Activated CD4-positive, CD25-positive, alpha-beta regulatory T cell treated with anti-CD3 and anti-CD28 coated beads, Interleukin-2, amount 50 U/mL, for 72 hours (primary cell): ENCODE data around the gene CDK7.
"Not testable (repeated sequence)": the region's sequence is repeated elsewhere in the genome, so short reads cannot be mapped to it uniquely, and the experiment has no call there.

Experiments
- DNase-seq: peaks from one replicate; pipeline ENCODE4 v3.0.0; 2021

CDK7 gene

GRCh38 chr5:69237877-69238276 is 3.2 kb downstream of the CDK7 start:
- DNase-seq, result no peak

DNA sequence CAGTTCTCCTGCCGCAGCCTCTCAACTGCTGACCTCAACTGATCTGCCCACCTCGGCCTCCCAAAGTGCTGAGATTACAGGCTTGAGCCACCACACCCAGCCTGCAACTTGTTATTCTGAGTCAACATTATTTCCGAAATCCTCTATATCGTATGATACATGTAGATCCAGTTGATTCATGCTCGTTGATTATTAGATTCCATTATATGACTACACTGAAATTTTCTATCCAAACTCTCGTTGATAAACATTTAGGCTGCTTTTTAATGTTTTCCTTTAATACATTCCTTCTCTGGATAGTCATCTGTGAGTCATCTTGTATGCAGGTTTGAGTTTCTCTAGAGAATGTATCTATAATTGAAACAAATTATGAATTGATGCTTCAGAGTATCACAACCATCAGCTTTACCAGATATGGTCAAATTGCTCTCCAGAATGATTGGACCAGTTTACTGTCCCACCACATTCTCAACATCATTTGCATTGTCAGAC is 4.1 kb downstream of the CDK7 start:
- no peak for DNase-seq

DNA sequence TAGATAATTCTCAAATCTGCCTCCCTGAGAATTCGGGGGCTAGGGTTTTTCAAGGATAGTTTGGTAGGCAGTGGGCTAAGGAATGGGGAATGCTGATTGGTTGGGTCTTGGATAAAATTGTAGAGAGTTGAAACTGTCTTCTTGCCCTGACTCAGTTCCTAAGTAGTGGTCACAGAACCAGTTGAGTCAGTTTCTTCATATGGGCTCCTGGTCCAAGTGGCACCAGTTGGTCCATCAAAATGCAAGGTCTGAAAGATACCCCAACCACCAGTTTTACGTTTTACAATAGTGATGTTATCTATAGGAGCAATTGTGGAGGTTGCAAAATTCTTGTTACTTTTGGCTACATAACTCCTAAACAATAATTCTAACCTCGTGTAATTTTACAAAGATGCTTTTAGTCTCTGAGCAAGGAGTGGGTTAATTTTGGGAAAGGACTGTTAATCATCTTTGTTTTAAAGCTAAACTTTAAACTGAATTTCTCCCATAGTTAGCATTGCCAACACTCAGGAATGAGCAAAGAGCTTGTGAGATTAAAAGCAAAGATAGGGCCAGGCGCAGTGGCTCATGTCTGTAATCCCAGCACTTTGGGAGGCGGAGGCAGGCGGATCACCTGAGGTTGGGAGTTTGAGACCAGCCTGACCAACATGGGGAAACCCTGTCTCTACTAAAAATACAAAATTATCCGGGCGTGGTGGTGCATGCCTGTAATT is 7.7 kb downstream of the CDK7 start:
- no peak for DNase-seq

DNA sequence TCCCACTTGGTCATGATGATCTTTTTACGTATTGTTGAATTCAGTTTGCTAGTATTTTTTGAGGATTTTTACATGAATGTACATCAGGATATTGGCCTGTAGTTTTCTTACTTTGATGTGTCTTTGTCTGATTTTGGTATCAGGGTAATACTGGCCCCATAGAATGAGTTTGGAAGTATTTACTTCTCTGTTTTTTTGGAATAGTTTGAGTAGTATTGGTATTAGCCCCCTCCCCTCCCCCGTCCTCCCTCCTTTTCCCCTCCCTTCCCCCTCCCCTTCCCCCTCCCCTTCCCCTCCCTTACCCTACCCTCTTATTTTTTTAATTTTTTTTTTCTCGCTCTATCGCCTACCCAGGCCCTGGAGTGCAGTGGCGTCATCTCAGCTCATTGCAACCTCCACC is 10.3 kb downstream of the CDK7 start:
- no peak for DNase-seq

- DNase-seq, result no peak
Measured at GRCh38 chr5:69248019-69248418, 13.3 kb downstream of the CDK7 start.

DNA sequence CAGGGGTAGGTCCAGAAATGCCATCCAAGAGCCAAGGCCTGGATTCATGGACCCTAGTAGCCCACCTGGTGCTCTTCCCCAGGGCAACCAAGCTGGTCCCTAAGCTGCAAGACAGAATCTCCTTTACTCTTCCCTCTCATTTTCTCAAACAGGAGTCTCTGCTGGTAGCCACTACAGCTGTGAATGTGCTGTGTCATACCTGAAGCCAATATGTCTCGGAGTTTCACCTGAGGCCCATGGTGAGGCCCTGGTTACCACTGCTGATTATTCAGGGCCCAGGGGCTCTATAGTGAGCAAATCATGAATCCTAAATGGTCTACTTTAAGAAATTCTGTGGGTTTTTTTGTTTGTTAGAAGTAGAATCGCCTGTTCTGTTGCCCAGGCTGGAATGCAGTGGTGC is 15.9 kb downstream of the CDK7 start:
- DNase-seq, result no peak

- no peak for DNase-seq
Measured at GRCh38 chr5:69252437-69252836, 17.8 kb downstream of the CDK7 start.

- not testable (repeated sequence) for DNase-seq
Measured at GRCh38 chr5:69255940-69256339, 21.3 kb downstream of the CDK7 start.

DNA sequence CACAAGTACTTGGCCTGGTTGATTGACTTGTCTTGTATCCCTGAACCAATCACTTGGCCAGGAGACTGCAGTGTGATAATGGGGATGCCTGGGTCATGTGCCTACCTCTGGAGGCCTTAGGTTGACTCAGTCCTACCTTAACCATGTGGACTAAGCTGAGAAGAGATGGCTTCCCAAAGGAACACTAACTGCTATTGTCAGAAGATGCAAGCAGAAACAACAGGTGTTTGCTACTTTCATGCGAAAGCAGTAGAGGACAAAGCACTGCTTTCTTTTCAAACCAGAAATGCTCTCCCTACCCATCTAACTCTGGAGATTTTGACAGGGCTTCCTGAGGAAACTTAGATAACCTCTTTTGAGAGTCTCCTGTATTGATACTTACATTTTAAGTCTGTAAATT is 22.9 kb downstream of the CDK7 start:
- DNase-seq, result no peak

DNA sequence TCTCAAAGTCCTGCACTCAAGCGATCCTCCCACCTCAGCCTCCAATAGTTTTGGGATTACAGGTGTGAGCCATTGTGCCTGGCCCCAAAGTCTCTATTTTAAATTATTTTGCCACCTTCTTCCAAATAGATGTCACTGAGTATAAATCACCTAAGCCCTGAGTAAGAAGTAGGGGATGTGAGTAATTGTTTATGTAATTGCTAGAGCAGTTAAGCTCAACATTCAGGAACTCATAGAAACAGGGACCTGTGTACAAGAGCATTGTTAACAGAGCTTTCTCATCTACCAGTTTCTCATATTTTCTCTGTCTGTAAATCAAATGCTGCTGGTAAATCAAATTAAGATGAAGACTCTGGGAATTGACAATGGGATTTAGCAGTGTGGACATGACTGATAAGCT is 26.3 kb downstream of the CDK7 start:
- no peak for DNase-seq

GRCh38 chr5:69265931-69266330 is 31.2 kb downstream of the CDK7 start:
- DNase-seq, result no peak

DNA sequence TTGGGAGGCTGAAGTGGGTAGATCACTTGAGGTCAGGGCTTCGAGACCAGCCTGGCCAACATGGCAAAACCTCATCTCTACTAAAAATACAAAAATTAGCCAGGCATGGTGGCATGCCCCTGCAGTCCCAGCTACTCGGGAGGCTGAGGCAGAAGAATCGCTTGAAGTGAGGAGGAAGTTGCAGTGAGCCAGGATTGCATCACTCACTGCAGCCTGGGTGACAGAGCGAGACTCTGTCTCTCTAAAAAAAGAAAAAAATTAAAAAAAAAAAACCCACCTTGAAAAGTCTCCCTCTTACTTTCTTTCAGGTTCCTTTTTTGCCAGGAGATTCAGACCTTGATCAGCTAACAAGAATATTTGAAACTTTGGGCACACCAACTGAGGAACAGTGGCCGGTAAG is 34.2 kb downstream of the CDK7 start:
- no peak for DNase-seq

- no peak for DNase-seq
Measured at GRCh38 chr5:69270840-69271239, 36.2 kb downstream of the CDK7 start.

DNA sequence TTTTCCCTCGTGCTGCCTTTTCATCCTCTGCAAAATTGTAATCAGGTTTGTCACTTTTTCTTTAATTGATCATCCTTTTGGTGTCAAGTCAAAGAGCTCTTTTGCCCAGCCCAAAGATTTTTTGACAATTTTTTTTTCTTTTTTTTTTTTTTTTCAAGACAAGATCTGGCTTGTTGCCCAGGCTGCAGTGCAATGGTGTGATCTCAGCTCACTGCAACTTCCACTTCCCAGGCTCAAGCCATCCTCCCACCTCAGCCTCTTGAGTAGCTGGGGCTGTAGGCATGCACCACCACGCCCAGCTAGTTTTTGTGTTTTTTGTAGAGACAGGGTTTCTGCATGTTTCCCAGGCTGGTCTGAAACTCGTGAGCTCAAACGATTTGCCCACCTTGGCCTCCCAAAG is 36.7 kb downstream of the CDK7 start:
- no peak for DNase-seq

DNA sequence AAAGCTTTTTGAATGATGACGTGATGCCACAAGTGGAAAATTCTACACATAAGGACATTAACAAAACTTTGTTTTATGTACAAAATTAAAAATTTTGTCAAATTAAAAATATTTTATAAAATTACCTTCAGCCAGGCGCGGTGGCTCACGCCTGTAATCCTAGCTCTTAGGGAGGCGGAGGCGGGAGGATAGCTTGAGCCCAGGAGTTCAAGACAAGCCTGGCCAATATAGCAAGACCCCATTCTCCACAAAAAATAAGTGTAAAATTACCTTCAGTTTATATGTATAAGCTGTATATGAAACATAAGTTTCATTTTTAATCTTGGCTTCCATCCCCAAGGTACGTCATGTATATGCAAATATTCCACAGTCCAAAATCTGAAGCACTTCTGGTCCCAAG is 40.9 kb downstream of the CDK7 start:
- DNase-seq, result no peak

GRCh38 chr5:69276422-69277174 is 41.9 kb downstream of the CDK7 start:
- no peak for DNase-seq

GRCh38 chr5:69279517-69279916 is 44.8 kb downstream of the CDK7 start:
- no peak for DNase-seq

DNA sequence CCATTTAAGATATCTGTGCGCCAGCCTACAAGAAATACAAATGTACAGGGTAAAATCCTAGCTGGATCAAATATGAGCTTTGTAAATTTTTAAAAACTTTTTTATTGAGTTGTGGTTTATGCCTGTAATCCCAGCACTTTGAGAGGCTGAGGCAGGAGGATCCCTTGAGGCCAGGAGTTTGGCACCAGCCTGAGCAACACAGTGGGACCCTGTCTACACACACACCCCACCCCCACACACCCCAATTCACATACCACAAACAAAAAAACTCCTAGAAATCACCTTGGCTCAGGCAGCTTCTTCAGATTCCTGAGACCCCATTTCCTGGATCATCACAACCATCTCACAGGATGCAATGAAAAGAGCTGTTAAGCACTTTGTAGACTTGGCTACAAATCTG is 46.4 kb downstream of the CDK7 start:
- no peak for DNase-seq

- no peak for DNase-seq
Measured at GRCh38 chr5:69284203-69284602, 49.5 kb downstream of the CDK7 start.

GRCh38 chr5:69285448-69286116 is 50.9 kb downstream of the CDK7 start:
- DNase-seq, result no peak

GRCh38 chr5:69288069-69288468 is 53.4 kb downstream of the CDK7 start:
- DNase-seq, result no peak

DNA sequence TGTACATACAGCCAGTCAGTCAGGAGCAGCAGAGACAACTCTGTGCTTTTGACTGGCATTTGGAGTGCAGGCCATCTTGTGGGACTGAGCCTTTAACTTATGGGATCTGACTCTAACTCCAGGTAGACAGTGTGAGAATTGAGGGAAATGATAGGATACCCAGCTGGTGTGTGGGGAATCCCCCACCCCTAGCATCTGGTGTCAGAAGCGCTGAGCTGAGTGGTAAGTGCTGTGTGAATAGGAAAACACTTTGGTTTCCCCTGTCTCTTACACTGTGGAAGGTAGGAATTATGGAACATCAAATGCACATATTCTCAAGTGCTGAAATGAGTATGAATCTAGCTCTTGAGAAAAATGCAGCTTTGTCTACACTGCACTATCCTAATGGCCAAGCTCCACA is 54.0 kb downstream of the CDK7 start:
- no peak for DNase-seq

GRCh38 chr5:69292306-69292705 is 57.6 kb downstream of the CDK7 start:
- no peak for DNase-seq

- no peak for DNase-seq
Measured at GRCh38 chr5:69293882-69294281, 59.2 kb downstream of the CDK7 start.
